ENCODE results near the gene ACSM2B. TPM values are rescaled to one million over a fixed set of nuclear protein-coding genes. Genes with fewer than 3 reads are reported as not detected.
"Not testable (repeated sequence)": the region's sequence is repeated elsewhere in the genome, so short reads cannot be mapped to it uniquely, and the experiment has no call there.

The ACSM2B gene
- total RNA-seq, 1 donor from 2014 or later: 14.2 TPM

- not testable (repeated sequence) for DNase-seq (ENCODE audit: low read depth)
Observed at GRCh38 chr16:20532284-20532792, 43.8 kb downstream of the ACSM2B start.

DNA sequence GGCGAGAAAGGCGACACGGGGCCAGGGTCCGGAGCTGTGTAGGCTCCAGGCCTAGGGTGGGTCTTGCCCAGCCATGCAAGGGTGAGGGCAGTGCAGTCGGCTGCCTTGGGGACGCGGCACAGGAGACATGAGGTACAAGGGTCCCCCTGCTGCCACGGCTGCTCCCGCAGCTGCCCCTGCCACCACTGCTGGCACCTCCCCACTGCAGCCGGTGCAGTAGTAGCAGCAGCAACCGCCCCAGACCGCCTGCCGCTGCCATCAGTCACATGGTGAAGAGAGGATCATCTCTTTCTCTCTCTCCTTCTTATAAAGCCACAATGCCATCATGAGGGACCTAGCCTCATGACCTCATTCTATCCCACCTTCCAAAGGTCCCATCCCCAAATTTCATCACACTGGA, 44.4 kb downstream of the ACSM2B start:
- not testable (repeated sequence) for DNase-seq (ENCODE audit: low read depth)

- DNase-seq (ENCODE audit: low read depth): no peak
Observed at GRCh38 chr16:20520103-20520502, 56.1 kb downstream of the ACSM2B start.

GRCh38 chr16:20519231-20519630, 56.9 kb downstream of the ACSM2B start:
- no peak for DNase-seq (ENCODE audit: low read depth)

- DNase-seq (ENCODE audit: low read depth): no peak
Observed at GRCh38 chr16:20517149-20517548, 59.0 kb downstream of the ACSM2B start.

GRCh38 chr16:20515688-20516090, 60.5 kb downstream of the ACSM2B start:
- DNase-seq (ENCODE audit: low read depth): peak; percentile 3

DNA sequence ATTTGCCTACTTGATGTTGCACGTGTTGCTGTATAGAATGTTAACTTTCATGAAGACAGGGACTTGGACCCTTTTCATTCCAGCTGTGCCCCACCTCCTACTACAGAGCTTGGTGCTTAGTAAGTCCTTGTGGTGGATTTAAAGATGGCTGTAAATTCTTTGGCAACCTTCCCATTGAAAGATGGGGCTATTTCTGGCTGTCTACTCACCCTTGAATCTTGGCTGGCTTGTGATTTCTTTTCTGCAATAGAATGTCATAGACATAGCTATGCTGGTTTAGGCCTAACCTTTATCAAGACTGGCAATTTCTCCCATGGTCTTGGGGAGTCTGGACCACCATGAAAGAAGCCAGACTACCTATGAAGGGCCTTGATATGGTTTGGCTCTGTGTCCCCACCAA, 65.8 kb downstream of the ACSM2B start:
- DNase-seq (ENCODE audit: low read depth): peak; percentile 43

DNA sequence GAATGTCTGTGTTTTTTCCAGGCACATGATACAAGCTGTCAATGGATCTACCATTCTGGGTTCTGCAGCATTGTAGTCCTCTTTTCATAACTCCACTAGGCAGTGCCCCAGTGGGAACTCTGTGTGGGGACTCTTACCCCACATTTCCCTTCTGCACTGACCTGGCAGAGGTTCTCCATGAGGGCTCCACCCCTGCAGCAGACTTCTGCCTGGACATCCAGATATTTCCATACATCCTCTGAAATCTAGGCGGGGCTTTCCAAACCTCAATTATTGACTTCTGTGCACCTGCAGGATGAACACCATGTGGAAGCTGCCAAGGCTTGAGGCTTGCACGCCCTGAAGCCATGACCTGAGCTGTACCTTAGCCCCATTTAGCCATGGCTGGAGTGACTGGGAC, 68.9 kb downstream of the ACSM2B start:
- no peak for DNase-seq (ENCODE audit: low read depth)

DNA sequence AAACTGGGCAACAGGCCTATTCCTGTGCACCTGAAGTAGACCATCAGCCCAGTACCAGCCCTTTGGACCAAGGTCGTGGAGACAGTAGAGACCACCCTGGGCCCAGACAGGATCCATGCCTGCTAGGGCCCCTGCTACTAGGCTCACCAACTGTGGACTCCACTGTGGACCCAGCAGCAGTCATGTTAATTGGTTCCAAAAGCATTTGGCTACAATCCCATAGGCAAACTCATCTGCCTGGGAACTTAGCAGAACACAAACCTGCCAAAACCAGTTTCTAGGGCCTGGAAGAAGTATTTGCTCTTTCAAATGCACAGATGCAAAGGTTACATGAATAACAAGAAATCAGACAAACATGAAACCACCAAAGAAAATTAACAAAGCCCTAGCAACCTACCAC, 71.7 kb downstream of the ACSM2B start:
- no peak for DNase-seq (ENCODE audit: low read depth)

- DNase-seq (ENCODE audit: low read depth): not testable (repeated sequence)
Observed at GRCh38 chr16:20491448-20491847, 84.7 kb downstream of the ACSM2B start.

DNA sequence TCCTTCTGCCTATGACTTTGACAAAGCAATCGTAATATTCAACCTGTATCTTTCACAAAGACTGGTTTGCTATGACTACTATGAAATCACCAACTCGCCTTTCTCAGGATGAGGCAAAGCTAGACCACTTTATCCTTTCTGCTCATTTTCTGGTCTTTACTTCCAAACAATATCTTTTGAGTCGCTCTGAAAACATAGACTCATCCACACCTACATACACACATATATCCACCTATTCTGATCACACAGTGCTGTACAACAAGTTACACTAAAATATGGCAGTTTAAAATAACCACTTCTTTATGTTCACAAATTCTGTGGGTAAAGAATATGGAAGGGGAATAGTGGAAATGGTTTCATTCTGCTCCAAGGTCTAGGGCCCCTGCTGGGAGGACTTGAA, 85.2 kb downstream of the ACSM2B start:
- not testable (repeated sequence) for DNase-seq (ENCODE audit: low read depth)

Other genes starting within 250 kb of the ACSM2B start
- not detected in 2 replicates for gene GP2, start 248.9 kb downstream of the ACSM2B start, total RNA-seq
- not detected in 2 replicates for gene UMOD, start 223.7 kb downstream of the ACSM2B start, total RNA-seq
- gene PDILT, start 171.6 kb downstream of the ACSM2B start, total RNA-seq: not detected in 2 replicates
- 6.4 and 6.7 TPM in 2 replicates for gene ACSM5, start 166.8 kb downstream of the ACSM2B start, total RNA-seq
- 21.7 TPM in 1 of 2 replicates, not detected in the other for gene ACSM2A, start 124.8 kb downstream of the ACSM2B start, total RNA-seq
- gene ACSM1, start 121.3 kb upstream of the ACSM2B start, total RNA-seq: 0.99 and 1.2 TPM in 2 replicates
- 60.4 and 88.6 TPM in 2 replicates for gene THUMPD1, start 165.5 kb upstream of the ACSM2B start, total RNA-seq
- 8.5 and 34.6 TPM in 2 replicates for gene ACSM3, start 187.6 kb upstream of the ACSM2B start, total RNA-seq
- 24.3 and 29.9 TPM in 2 replicates for gene ERI2, start 230.1 kb upstream of the ACSM2B start, total RNA-seq
- 3.8 and 4.2 TPM in 2 replicates for gene REXO5, start 230.2 kb upstream of the ACSM2B start, total RNA-seq